ENCODE results near the gene DENND5A. TPM values are rescaled to one million over a fixed set of nuclear protein-coding genes. Genes with fewer than 3 reads are reported as not detected.

Gene DENND5A
- total and polyA plus RNA-seq, 10 of the 15 experiments (the other 5 are each of a cell fraction or from before 2014, with no cell fraction given) = 15.6 to 157 (median 85.1) TPM

DNA sequence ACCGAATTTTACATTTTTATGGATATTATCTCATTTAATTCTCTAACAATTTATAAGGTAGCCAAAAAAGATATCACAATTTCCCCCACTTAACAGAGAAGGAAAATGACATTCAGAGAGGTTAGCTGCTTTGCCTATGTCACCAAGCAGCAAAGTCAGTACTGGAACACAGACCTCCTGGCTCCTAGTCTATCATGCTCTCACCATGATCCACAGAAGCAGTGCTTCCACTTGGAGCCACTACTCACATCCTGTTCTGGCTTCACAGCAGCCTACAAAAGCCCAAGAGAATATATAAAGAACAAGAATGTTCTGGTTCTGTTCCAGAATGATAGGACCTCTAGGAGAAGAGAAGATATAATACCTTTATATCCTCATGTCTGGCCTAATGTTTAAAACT lies 114.2 kb downstream of the DENND5A start (continued):
- TF ChIP-seq, protein P1, sequence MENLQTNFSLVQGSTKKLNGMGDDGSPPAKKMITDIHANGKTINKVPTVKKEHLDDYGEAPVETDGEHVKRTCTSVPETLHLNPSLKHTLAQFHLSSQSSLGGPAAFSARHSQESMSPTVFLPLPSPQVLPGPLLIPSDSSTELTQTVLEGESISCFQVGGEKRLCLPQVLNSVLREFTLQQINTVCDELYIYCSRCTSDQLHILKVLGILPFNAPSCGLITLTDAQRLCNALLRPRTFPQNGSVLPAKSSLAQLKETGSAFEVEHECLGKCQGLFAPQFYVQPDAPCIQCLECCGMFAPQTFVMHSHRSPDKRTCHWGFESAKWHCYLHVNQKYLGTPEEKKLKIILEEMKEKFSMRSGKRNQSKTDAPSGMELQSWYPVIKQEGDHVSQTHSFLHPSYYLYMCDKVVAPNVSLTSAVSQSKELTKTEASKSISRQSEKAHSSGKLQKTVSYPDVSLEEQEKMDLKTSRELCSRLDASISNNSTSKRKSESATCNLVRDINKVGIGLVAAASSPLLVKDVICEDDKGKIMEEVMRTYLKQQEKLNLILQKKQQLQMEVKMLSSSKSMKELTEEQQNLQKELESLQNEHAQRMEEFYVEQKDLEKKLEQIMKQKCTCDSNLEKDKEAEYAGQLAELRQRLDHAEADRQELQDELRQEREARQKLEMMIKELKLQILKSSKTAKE (IDR thresholded peaks at IDR 0.05; ENCODE audit: low read depth, poor library complexity, severe bottlenecking) = no peak
- TF ChIP-seq MXI1 (IDR thresholded peaks at IDR 0.05; ENCODE audit: low read depth, low read length) = no peak
- no peak for TF ChIP-seq SREBF2 (IDR thresholded peaks at IDR 0.05; ENCODE audit: low read length)
- TF ChIP-seq TCF3 (IDR thresholded peaks at IDR 0.05; ENCODE audit: borderline replicate concordance, insufficient read depth, low read depth, low read length) = no peak

DNA sequence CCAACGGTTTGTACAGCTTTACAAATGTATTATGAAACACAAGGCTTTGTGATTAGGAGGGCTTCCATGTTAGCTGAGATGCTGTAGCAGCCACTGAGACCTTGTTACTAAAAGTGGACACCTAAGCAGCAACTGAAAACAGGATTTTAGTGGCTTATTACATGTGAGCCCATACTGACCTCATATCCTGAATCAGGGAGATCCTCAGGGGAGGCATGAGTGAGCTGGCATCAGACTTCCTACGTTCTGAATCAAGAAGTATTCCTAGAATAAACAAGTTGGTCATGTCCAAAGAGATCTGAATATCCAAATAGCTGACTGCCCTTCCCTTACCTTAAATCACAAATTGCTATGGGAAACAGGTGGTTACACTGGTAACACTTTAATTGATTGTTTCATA lies 114.6 kb downstream of the DENND5A start:
- no peaks in the 10 kb centered on the region for H3K4me1 ChIP-seq (ENCODE audit: control insufficient read depth, insufficient read depth, low read length)
- H3K9ac ChIP-seq (ENCODE audit: control insufficient read depth, insufficient read depth, low read length) = no peak overlapping the region
- no peaks in the 10 kb centered on the region for H3K79me2 ChIP-seq (ENCODE audit: control insufficient read depth, insufficient read depth, low read length)
- no TSS peak for BruUV-seq (replicated peaks)
- no peak overlapping the region for H3K4me3 ChIP-seq
- FAIRE-seq = no peak
- ChIA-PET RAD21 (ENCODE audit: unreplicated experiment) (no interaction called here), POLR2A (no interaction called here), CTCF (interaction anchor here (1.6 to 2.6 kb wide), 2 partner anchors 135 to 356 kb away, joined by 4 to 8 read pairs; no protein-coding TSS in a partner anchor), SMC1A (ENCODE audit: uncharacterized antibody, unreplicated experiment) (interaction anchor here (1.2 to 1.8 kb wide), 2 partner anchors 21 to 56 kb away, joined by 5 to 6 read pairs; no protein-coding TSS in a partner anchor)
- H3K27ac ChIP-seq (ENCODE audit: control insufficient read depth, insufficient read depth) = no peak overlapping the region
- H3K36me3 ChIP-seq (ENCODE audit: control insufficient read depth in 2 of 2, insufficient read depth in 2 of 2, low read length in 1 of 2) = peaks cover 1 to 20% of the 10 kb centered on the region in 2 experiments
- H4K20me1 ChIP-seq (ENCODE audit: control insufficient read depth, insufficient read depth) = no peaks in the 10 kb centered on the region
- 60% methylated on average over 2 of the region's 2 CpGs for WGBS (ENCODE audit: insufficient coverage, insufficient replicate concordance, low lambda C conversion rate, missing lambda C conversion rate)
- intact Hi-C loops (cut with micrococcal nuclease; ENCODE audit: unreplicated experiment) = no loop called here
- H3K27me3 ChIP-seq (replicated peaks in 1 of 2; ENCODE audit: control insufficient read depth in 2 of 2, insufficient read depth in 2 of 2, low read length in 1 of 2) = no peaks in the 10 kb centered on the region
- in situ Hi-C loops (cut with MboI) = no loop called here
- H3K9me3 ChIP-seq (replicated peaks; ENCODE audit: control insufficient read depth, insufficient read depth, low read length) = no peaks in the 10 kb centered on the region
- DNase-seq (ENCODE audit: low read depth, low spot score) = no peak
- H2AFZ ChIP-seq (ENCODE audit: control insufficient read depth, low read depth, low read length) = no peak overlapping the region
- H3K4me2 ChIP-seq (ENCODE audit: control insufficient read depth, insufficient read depth) = no peak overlapping the region
- no peak for TF ChIP-seq FOS (IDR thresholded peaks at IDR 0.05; ENCODE audit: borderline replicate concordance, extremely low read depth, insufficient read length)
- TF ChIP-seq, protein P2, sequence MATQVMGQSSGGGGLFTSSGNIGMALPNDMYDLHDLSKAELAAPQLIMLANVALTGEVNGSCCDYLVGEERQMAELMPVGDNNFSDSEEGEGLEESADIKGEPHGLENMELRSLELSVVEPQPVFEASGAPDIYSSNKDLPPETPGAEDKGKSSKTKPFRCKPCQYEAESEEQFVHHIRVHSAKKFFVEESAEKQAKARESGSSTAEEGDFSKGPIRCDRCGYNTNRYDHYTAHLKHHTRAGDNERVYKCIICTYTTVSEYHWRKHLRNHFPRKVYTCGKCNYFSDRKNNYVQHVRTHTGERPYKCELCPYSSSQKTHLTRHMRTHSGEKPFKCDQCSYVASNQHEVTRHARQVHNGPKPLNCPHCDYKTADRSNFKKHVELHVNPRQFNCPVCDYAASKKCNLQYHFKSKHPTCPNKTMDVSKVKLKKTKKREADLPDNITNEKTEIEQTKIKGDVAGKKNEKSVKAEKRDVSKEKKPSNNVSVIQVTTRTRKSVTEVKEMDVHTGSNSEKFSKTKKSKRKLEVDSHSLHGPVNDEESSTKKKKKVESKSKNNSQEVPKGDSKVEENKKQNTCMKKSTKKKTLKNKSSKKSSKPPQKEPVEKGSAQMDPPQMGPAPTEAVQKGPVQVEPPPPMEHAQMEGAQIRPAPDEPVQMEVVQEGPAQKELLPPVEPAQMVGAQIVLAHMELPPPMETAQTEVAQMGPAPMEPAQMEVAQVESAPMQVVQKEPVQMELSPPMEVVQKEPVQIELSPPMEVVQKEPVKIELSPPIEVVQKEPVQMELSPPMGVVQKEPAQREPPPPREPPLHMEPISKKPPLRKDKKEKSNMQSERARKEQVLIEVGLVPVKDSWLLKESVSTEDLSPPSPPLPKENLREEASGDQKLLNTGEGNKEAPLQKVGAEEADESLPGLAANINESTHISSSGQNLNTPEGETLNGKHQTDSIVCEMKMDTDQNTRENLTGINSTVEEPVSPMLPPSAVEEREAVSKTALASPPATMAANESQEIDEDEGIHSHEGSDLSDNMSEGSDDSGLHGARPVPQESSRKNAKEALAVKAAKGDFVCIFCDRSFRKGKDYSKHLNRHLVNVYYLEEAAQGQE (IDR thresholded peaks at IDR 0.05; ENCODE audit: low read depth, low read length) = no peak
- TF ChIP-seq YBX1 (IDR thresholded peaks at IDR 0.05) = no peak
- TF ChIP-seq, protein P3, sequence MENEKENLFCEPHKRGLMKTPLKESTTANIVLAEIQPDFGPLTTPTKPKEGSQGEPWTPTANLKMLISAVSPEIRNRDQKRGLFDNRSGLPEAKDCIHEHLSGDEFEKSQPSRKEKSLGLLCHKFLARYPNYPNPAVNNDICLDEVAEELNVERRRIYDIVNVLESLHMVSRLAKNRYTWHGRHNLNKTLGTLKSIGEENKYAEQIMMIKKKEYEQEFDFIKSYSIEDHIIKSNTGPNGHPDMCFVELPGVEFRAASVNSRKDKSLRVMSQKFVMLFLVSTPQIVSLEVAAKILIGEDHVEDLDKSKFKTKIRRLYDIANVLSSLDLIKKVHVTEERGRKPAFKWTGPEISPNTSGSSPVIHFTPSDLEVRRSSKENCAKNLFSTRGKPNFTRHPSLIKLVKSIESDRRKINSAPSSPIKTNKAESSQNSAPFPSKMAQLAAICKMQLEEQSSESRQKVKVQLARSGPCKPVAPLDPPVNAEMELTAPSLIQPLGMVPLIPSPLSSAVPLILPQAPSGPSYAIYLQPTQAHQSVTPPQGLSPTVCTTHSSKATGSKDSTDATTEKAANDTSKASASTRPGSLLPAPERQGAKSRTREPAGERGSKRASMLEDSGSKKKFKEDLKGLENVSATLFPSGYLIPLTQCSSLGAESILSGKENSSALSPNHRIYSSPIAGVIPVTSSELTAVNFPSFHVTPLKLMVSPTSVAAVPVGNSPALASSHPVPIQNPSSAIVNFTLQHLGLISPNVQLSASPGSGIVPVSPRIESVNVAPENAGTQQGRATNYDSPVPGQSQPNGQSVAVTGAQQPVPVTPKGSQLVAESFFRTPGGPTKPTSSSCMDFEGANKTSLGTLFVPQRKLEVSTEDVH (IDR thresholded peaks at IDR 0.05; ENCODE audit: low read depth, partially characterized antibody) = no peak
- TF ChIP-seq KAT2A (conservative IDR thresholded peaks at IDR 0.05; ENCODE audit: control insufficient read depth, low read depth, low read length) = no peak
- no peak for TF ChIP-seq ESRRA (IDR thresholded peaks at IDR 0.05; ENCODE audit: low read length)
- no peak for TF ChIP-seq CHD1 (IDR thresholded peaks at IDR 0.05; ENCODE audit: low read depth, low read length)
- no peak for TF ChIP-seq EED (IDR thresholded peaks at IDR 0.05; ENCODE audit: low read depth)
- no peak for TF ChIP-seq BRCA1 (IDR thresholded peaks at IDR 0.05; ENCODE audit: low read depth, low read length)
- TF ChIP-seq RFX5 (IDR thresholded peaks at IDR 0.05; ENCODE audit: low read depth, low read length) = no peak
- ATAC-seq = no peak
